Transverse colon (tissue), 4 donors: ENCODE results near the gene GBF1. TPM values are rescaled to one million over a fixed set of nuclear protein-coding genes. Genes with fewer than 3 reads are reported as not detected.

Source experiments
- DNase-seq: peaks from one replicate; pipeline ENCODE4 v3.0.0-alpha.2; 2019
- H3K27ac ChIP-seq, 4 donors: fragments of 200-600 bp; sonication (generic); 2 replicates each; pipeline ENCODE4 v1.5.1; 2016 to 2018; ENCODE audit warnings: inconsistent platforms in 4 of 4
- H3K27me3 ChIP-seq: fragments of 200-600 bp; sonication (generic); 2 replicates; pipeline ENCODE4 v1.5.1; 2017; ENCODE audit warnings: inconsistent platforms
- H3K36me3 ChIP-seq, 4 donors: fragments of 200-600 bp; sonication (generic); 2 replicates each; pipeline ENCODE4 v1.5.1; 2017 to 2019; ENCODE audit warnings: inconsistent platforms in 4 of 4
- H3K4me1 ChIP-seq, 4 donors: fragments of 200-600 bp; sonication (generic); 2 replicates each; pipeline ENCODE4 v1.5.1; 2017 to 2020; ENCODE audit warnings: inconsistent platforms in 4 of 4
- H3K4me3 ChIP-seq, 4 donors: fragments of 200-600 bp; sonication (generic); 1 replicate in 1 of 4; 2 replicates in 3 of 4; pipeline versions ENCODE4 v1.5.1 to v1.6.1; 2017 to 2019; ENCODE audit warnings: inconsistent platforms in 4 of 4
- H3K9me3 ChIP-seq, 2 donors: fragments of 200-600 bp; sonication (generic); 2 replicates each; pipeline ENCODE4 v1.5.1; 2017 to 2019; ENCODE audit warnings: inconsistent platforms in 2 of 2
- EP300 ChIP-seq: sonication (generic); formaldehyde crosslinking; IDR thresholded peaks from one replicate; pipeline ENCODE4 v1.6.1; 2017; ENCODE audit warnings: antibody characterized with exemption, low read depth
- POLR2A ChIP-seq: fragments of 450-650 bp; IDR thresholded peaks from one replicate; pipeline ENCODE4 v1.6.1; 2016; ENCODE audit warnings: antibody characterized with exemption, mild to moderate bottlenecking, moderate library complexity
- POLR2AphosphoS5 ChIP-seq, 3 donors: sonication (generic); formaldehyde crosslinking; IDR thresholded peaks; one replicate each; pipeline ENCODE4 v1.6.1; 2016; ENCODE audit warnings: antibody characterized with exemption in 3 of 3
- WGBS, 2 donors: methylation state at CpG; one replicate each; pipeline ENCODE4 v1.1.5; 2018; ENCODE audit warnings: low coverage in 1 of 2; 5-methylcytosine and 5-hydroxymethylcytosine counted together
- in situ Hi-C, 4 donors: fragments of 200-750 bp; cut with MboI; loops; one replicate each; pipeline versions ENCODE4 v1.15.0 to v1.15.1; 2017; ENCODE audit warnings: low sequenced_read_pairs in 3 of 4, low pct_ligation_motif_present in 1 of 4, low pct_unique_long_range_greater_than_20kb in 1 of 4
- intact Hi-C: fragments of 100-400 bp; cut with DNase I; formaldehyde crosslinking; loops from one replicate; pipeline ENCODE4 v1.15.1; 2023; ENCODE audit warnings: low total_unique reads
- total RNA-seq, 4 donors: library from RNA; depleted of rRNA; stranded (reverse); fragments of >200 nt; gene quantifications; one replicate each; pipeline ENCODE4 v1.1.0, GENCODE V29; 2016
- TF ChIP-seq, protein P1 (sequence below), 5 experiments: fragments of 200-600 bp in 3 of 5; fragments of 450-650 bp in 2 of 5; sonication (generic) in 3 of 5; IDR thresholded peaks; 1 replicate in 2 of 5; 2 replicates in 3 of 5; pipeline ENCODE4 v1.5.1; 2016 to 2017; ENCODE audit warnings: antibody characterized with exemption in 5 of 5, inconsistent platforms in 3 of 5, mild to moderate bottlenecking in 2 of 5, moderate library complexity in 1 of 5

GBF1 gene
- total RNA-seq, 4 donors from 2014 or later, result 60.5 to 97.6 (median 67.5) TPM

DNA sequence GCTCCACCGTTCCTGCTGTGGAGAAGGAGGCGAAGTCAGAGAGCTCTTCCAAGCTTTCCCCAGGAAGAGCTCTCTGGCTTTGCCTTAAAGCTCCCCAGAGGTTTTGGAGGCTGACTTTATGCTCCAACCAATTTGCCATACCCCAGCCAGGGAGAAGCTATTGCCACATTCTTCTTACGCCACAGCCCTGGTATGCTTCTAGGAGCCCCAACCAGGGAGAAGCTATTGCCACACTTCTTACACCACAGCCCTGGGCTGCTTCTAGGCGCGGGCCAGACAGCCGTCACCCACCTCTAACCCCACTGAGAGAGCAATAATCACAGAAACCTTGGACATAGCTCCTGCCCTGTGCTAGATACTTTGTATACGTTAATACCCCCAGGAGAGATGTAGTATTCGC, 18.3 kb upstream of the GBF1 start:
- in situ Hi-C loops (loop anchor here (5.0 to 10.0 kb wide), 3 partner anchors 118 to 128 kb away; no protein-coding TSS in a partner anchor), intact Hi-C loops (no loop called here)
- peaks cover 16 to 38% (median 31%) of the 10 kb centered on the region in 4 donors for H3K4me1 ChIP-seq
- no peak for TF ChIP-seq POLR2A
- no peak for TF ChIP-seq POLR2AphosphoS5 (IDR thresholded peaks at IDR 0.05)
- TF ChIP-seq, protein P1, sequence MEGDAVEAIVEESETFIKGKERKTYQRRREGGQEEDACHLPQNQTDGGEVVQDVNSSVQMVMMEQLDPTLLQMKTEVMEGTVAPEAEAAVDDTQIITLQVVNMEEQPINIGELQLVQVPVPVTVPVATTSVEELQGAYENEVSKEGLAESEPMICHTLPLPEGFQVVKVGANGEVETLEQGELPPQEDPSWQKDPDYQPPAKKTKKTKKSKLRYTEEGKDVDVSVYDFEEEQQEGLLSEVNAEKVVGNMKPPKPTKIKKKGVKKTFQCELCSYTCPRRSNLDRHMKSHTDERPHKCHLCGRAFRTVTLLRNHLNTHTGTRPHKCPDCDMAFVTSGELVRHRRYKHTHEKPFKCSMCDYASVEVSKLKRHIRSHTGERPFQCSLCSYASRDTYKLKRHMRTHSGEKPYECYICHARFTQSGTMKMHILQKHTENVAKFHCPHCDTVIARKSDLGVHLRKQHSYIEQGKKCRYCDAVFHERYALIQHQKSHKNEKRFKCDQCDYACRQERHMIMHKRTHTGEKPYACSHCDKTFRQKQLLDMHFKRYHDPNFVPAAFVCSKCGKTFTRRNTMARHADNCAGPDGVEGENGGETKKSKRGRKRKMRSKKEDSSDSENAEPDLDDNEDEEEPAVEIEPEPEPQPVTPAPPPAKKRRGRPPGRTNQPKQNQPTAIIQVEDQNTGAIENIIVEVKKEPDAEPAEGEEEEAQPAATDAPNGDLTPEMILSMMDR (IDR thresholded peaks at IDR 0.05), result no peak
- no peak for TF ChIP-seq EP300
- no peak overlapping the region for H3K4me3 ChIP-seq
- H3K36me3 ChIP-seq, result no peaks in the 10 kb centered on the region
- 77% methylated on average over 8 of the region's 8 CpGs; no CpG with 5 or more reads in 1 of the 2 donors for WGBS, 2 donors
- peaks cover 50% of the 10 kb centered on the region for H3K27me3 ChIP-seq
- DNase-seq, result no peak
- no peaks in the 10 kb centered on the region for H3K9me3 ChIP-seq
- no peak overlapping the region for H3K27ac ChIP-seq

DNA sequence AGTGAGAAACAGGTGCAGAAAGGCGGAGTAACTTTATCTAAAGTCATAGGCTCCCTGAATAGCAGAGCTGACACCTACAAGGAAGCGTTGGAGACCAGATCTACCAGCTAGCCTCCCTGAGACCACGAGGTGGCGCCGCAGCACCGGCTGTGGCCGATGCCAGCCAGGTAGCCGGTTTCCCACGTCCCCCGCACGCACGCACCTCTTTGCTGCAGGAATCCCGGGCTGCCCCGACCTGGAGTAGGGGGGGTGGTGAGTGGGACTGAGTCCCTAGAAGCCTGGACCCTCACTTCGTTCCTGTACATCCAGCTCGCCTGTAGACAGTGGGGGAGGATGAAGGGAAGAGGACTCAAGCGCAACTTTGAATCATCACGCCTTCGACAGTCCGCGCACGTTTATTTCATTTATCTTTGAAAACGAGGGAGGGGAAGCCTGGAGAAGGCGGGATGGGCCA, 15.5 kb upstream of the GBF1 start:
- intact Hi-C loops, result loop anchor here (2.0 kb wide), 1 partner anchor 121 kb away; no protein-coding TSS in a partner anchor
- peaks cover 16 to 38% (median 32%) of the 10 kb centered on the region in 4 donors for H3K4me1 ChIP-seq
- peaks cover 76% of the 10 kb centered on the region for H3K27me3 ChIP-seq
- in situ Hi-C loops, result loop anchor here (5.0 to 10.0 kb wide), 3 partner anchors 115 to 125 kb away; no protein-coding TSS in a partner anchor
- TF ChIP-seq EP300, result no peak
- TF ChIP-seq, protein P1 (IDR thresholded peaks at IDR 0.05), result peak; percentile 86 to 91 (median 91)
- 1% methylated on average over 24 of the region's 24 CpGs; no CpG with 5 or more reads in 1 of the 2 donors for WGBS, 2 donors
- no peak overlapping the region for H3K27ac ChIP-seq
- peak overlapping the region in 3 of 4 donors; percentile 29 to 60 (median 49) for H3K4me3 ChIP-seq
- no peaks in the 10 kb centered on the region for H3K36me3 ChIP-seq
- no peaks in the 10 kb centered on the region for H3K9me3 ChIP-seq
- DNase-seq, result peak; percentile 90

DNA sequence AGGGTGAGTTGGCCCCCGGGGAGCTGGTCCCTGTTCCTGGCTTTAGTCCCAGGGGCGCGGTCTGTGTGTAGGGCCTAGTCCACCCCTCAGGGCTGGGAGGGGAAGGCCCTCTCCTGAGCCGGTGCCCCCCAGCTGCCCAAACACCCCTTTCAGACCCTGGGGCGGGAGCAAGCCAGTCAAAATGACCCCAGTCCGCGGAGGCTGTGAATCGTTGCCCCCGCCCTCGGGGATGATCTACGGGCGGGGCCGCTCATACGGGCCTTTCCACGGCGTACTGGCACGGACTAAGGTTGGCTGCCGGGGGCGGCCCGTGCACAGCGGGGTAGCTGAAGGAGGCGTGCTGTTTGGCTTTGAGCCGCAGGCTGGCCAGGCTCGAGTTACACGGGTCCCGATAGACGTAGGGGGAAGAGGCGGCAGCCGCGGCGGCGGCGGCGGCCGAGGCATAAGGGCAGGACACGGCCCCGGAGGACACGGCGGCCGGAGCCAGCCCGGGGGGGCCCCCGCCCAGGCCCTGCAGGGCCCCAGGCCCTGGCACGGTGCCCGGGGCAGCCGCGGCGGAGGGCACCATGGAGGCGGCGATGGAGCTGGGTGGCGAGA, 15.0 kb upstream of the GBF1 start:
- Histone ChIP-seq H3K9me3 (no peaks in the 10 kb centered on the region), H3K4me1 (peaks cover 16 to 38% (median 32%) of the 10 kb centered on the region in 4 donors), H3K4me3 (peak overlapping the region; percentile 2 to 60 (median 39)), H3K27ac (no peak overlapping the region), H3K36me3 (no peaks in the 10 kb centered on the region), H3K27me3 (peaks cover 77% of the 10 kb centered on the region)
- WGBS, 2 donors, result 4% methylated on average over 10 of the region's 50 CpGs; no CpG with 5 or more reads in 1 of the 2 donors
- no peak for TF ChIP-seq POLR2A
- TF ChIP-seq, protein P1 (IDR thresholded peaks at IDR 0.05), result no peak
- TF ChIP-seq POLR2AphosphoS5 (IDR thresholded peaks at IDR 0.05), result no peak
- no peak for TF ChIP-seq EP300
- peak; percentile 35 for DNase-seq
- intact Hi-C loops, result loop anchor here (2.0 kb wide), 1 partner anchor 120 kb away; no protein-coding TSS in a partner anchor
- in situ Hi-C loops, result no loop called here

DNA sequence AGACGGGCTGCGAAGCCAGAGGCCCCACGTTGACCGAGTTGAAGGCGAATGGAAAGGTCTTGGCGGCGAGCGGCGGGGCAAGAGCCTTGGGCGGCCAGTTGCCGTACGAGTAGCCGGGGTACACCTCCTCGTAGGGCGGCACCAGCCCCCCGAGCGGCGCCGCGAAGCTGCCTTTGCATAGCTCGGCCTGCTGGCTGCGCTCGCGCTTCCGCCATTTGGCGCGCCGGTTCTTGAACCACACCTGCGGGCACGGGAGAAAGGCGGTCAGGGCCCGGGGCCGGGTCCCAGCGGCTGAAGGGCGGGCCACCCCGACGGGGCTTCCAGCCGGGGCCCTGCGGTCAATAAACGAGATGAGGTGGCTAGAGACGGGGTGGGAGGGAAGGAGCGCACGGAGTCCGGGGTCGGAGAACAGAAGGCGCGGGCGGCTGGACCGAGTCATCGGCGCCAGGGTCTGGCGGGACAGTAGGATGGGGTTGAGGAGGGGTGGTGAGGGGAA, 14.4 kb upstream of the GBF1 start:
- DNase-seq, result peak; percentile 48
- intact Hi-C loops (loop anchor here (2.0 kb wide), 1 partner anchor 120 kb away; no protein-coding TSS in a partner anchor), in situ Hi-C loops (no loop called here)
- Histone ChIP-seq H3K4me1 (peaks cover 16 to 33% (median 29%) of the 10 kb centered on the region in 4 donors), H3K36me3 (no peaks in the 10 kb centered on the region), H3K27ac (no peak overlapping the region), H3K4me3 (peak overlapping the region; percentile 2 to 60 (median 39)), H3K27me3 (peaks cover 81% of the 10 kb centered on the region), H3K9me3 (no peaks in the 10 kb centered on the region)
- no peak for TF ChIP-seq POLR2AphosphoS5 (IDR thresholded peaks at IDR 0.05)
- TF ChIP-seq, protein P1 (IDR thresholded peaks at IDR 0.05), result peak in 4 of 5 experiments; percentile 22 to 43 (median 32)
- 3% methylated on average over 35 of the region's 52 CpGs; no CpG with 5 or more reads in 1 of the 2 donors for WGBS, 2 donors
